RWPE2 (cell line): Measurements from ENCODE around the gene C9orf153.

Experiments used
- ATAC-seq: fragments of 200-7000 bp; cut with Tn5 transposase; 3 replicates; pipeline ENCODE4 v1.9.1; 2021; ENCODE audit warnings: low read depth
- DNase-seq: peaks from one replicate; pipeline ENCODE4 v3.0.0-alpha.2; 2020; ENCODE audit warnings: low spot score
- H3K27ac ChIP-seq: fragments of 450-650 bp; 2 replicates; pipeline ENCODE4 v1.5.1; 2017; ENCODE audit warnings: mild to moderate bottlenecking; ENCODE audit not compliant: poor library complexity, severe bottlenecking
- H3K27me3 ChIP-seq: fragments of 250-450 bp; sonication (Bioruptor Pico); 2 replicates; pipeline ENCODE4 v1.5.1; 2021; ENCODE audit warnings: mild to moderate bottlenecking, moderate library complexity; ENCODE audit not compliant: insufficient read depth, poor library complexity, severe bottlenecking
- H3K36me3 ChIP-seq: fragments of 250-450 bp; sonication (Bioruptor Pico); 2 replicates; pipeline ENCODE4 v1.5.1; 2020; ENCODE audit warnings: low read depth, mild to moderate bottlenecking, moderate library complexity
- H3K4me1 ChIP-seq: fragments of 250-450 bp; sonication (Bioruptor Pico); 2 replicates; pipeline ENCODE4 v1.5.1; 2021; ENCODE audit warnings: mild to moderate bottlenecking, moderate library complexity; ENCODE audit not compliant: insufficient read depth, poor library complexity, severe bottlenecking
- H3K4me3 ChIP-seq: fragments of 250-450 bp; sonication (Bioruptor Pico); 2 replicates; pipeline ENCODE4 v1.5.1; 2021; ENCODE audit warnings: mild to moderate bottlenecking, moderate library complexity; ENCODE audit not compliant: severe bottlenecking
- H3K9me3 ChIP-seq: fragments of 250-450 bp; sonication (Bioruptor Pico); 2 replicates; pipeline ENCODE4 v1.5.1; 2021; ENCODE audit warnings: mild to moderate bottlenecking, moderate library complexity; ENCODE audit not compliant: severe bottlenecking
- CTCF ChIP-seq: fragments of 450-650 bp; IDR thresholded peaks from one replicate; pipeline ENCODE4 v1.5.1; 2017; ENCODE audit warnings: mild to moderate bottlenecking, moderate library complexity; ENCODE audit not compliant: poor library complexity, severe bottlenecking

C9orf153 gene

GRCh38 chr9:86222667-86223066 lies 36.8 kb downstream of the C9orf153 start:
- no peak for ATAC-seq
- TF ChIP-seq CTCF, result no peak
- no peak for DNase-seq

GRCh38 chr9:86219606-86220005 lies 39.9 kb downstream of the C9orf153 start:
- no peaks in the 10 kb centered on the region for H3K27me3 ChIP-seq
- no peaks in the 10 kb centered on the region for H3K36me3 ChIP-seq
- H3K4me3 ChIP-seq, result no peak overlapping the region
- no peaks in the 10 kb centered on the region for H3K9me3 ChIP-seq
- ATAC-seq, result no peak
- TF ChIP-seq CTCF, result no peak
- DNase-seq, result no peak
- no peak overlapping the region for H3K27ac ChIP-seq
- no peaks in the 10 kb centered on the region for H3K4me1 ChIP-seq

More at GRCh38 chr9:86222667-86223066, 36.8 kb downstream of the C9orf153 start:
- Histone ChIP-seq H3K36me3 (no peaks in the 10 kb centered on the region), H3K27ac (no peak overlapping the region), H3K9me3 (no peaks in the 10 kb centered on the region), H3K4me1 (no peaks in the 10 kb centered on the region), H3K27me3 (no peaks in the 10 kb centered on the region), H3K4me3 (no peak overlapping the region)

GRCh38 chr9:86217076-86217755 lies 42.2 kb downstream of the C9orf153 start:
- H3K9me3 ChIP-seq, result no peaks in the 10 kb centered on the region
- H3K27me3 ChIP-seq, result no peaks in the 10 kb centered on the region
- no peak for TF ChIP-seq CTCF
- ATAC-seq, result no peak
- DNase-seq, result no peak
- H3K4me1 ChIP-seq, result no peaks in the 10 kb centered on the region
- H3K27ac ChIP-seq, result no peak overlapping the region
- no peak overlapping the region for H3K4me3 ChIP-seq
- no peaks in the 10 kb centered on the region for H3K36me3 ChIP-seq

GRCh38 chr9:86207193-86207592 lies 52.3 kb downstream of the C9orf153 start:
- Histone ChIP-seq H3K27me3 (no peaks in the 10 kb centered on the region), H3K36me3 (no peaks in the 10 kb centered on the region), H3K4me3 (no peak overlapping the region), H3K9me3 (no peaks in the 10 kb centered on the region), H3K27ac (no peak overlapping the region), H3K4me1 (no peaks in the 10 kb centered on the region)
- ATAC-seq, result no peak
- TF ChIP-seq CTCF, result no peak
- DNase-seq, result no peak

GRCh38 chr9:86202338-86202882 lies 57.0 kb downstream of the C9orf153 start:
- peak; percentile 83 for ATAC-seq

More at GRCh38 chr9:86202338-86202882, 57.0 kb downstream of the C9orf153 start:
- peaks cover 3% of the 10 kb centered on the region for H3K27me3 ChIP-seq
- H3K27ac ChIP-seq, result no peak overlapping the region
- TF ChIP-seq CTCF, result peak; percentile 88
- H3K36me3 ChIP-seq, result no peaks in the 10 kb centered on the region
- no peaks in the 10 kb centered on the region for H3K4me1 ChIP-seq
- no peak overlapping the region for H3K4me3 ChIP-seq
- no peak for DNase-seq
- H3K9me3 ChIP-seq, result no peaks in the 10 kb centered on the region
